22Rv1 (cell line): ENCODE data around the gene EIF4ENIF1.

ENCODE experiments used
- CTCF ChIP-seq: fragments of 450-650 bp; IDR thresholded peaks from 2 replicates; pipeline ENCODE4 v1.5.1; 2017; ENCODE audit warnings: mild to moderate bottlenecking
- ZFX ChIP-seq: fragments of 450-650 bp; IDR thresholded peaks from 2 replicates; pipeline ENCODE4 v1.6.1; 2017; ENCODE audit warnings: antibody characterized with exemption, borderline replicate concordance

GRCh38 chr22:31491218-31491962 lies 1.7 kb upstream of the EIF4ENIF1 start:
- TF ChIP-seq CTCF (no peak), ZFX (no peak)
